ENCODE data around the gene MRPL53. TPM values are rescaled to one million over a fixed set of nuclear protein-coding genes. Genes with fewer than 3 reads are reported as not detected.

Gene MRPL53
- total and polyA plus RNA-seq, 9 of the 15 experiments (the other 6 are each of a cell fraction or from before 2014, with no cell fraction given) = 11.5 to 87.9 (median 41.1) TPM

GRCh38 chr2:74474899-74475298 is 2.4 kb upstream of the MRPL53 start:
- Histone ChIP-seq H2AFZ (ENCODE audit: low read depth, low read length) (no peak overlapping the region), H3K36me3 (ENCODE audit: control insufficient read depth, insufficient read depth, low read length) (peaks cover 27% of the 10 kb centered on the region), H3K79me2 (ENCODE audit: control insufficient read depth, insufficient read depth, low read length) (peaks cover 13% of the 10 kb centered on the region; the same call in 2 of the 3 replicates), H3K27me3 (ENCODE audit: control insufficient read depth in 2 of 2, insufficient read depth in 2 of 2, low read length in 2 of 2) (no peaks in the 10 kb centered on the region), H3K9me1 (ENCODE audit: control insufficient read depth, insufficient read depth, low read length) (peaks cover 4% of the 10 kb centered on the region), H4K20me1 (replicated peaks; ENCODE audit: control insufficient read depth, insufficient read depth, low read length) (no peaks in the 10 kb centered on the region), H3K4me3 (no peak overlapping the region), H3K4me2 (ENCODE audit: insufficient read depth, low read length) (no peak overlapping the region), H3K4me1 (replicated peaks in 1 of 2; ENCODE audit: control insufficient read depth in 2 of 2, insufficient read depth in 2 of 2, low read length in 2 of 2) (peaks cover 11 to 16% of the 10 kb centered on the region in 2 experiments; a peak in 3 of 5 replicates), H3K27ac (ENCODE audit: extremely low read depth, low read depth, low read length) (no peak overlapping the region), H3K9me3 (replicated peaks; ENCODE audit: control insufficient read depth, insufficient read depth, low read depth, low read length) (no peaks in the 10 kb centered on the region), H3K9ac (ENCODE audit: insufficient read depth in 1 of 2, low read depth in 2 of 2, low read length in 2 of 2) (no peak overlapping the region)
- ChIA-PET CTCF (ENCODE audit: low intra/inter-chr PET ratio) (interaction anchor here (0.6 kb wide), 1 partner anchor 58 kb away, joined by 3 read pairs; no protein-coding TSS in a partner anchor), POLR2A (interaction anchor here (0.6 to 1.1 kb wide), 5 partner anchors 26 to 139 kb away, joined by 3 to 4 read pairs (median 3); no protein-coding TSS in a partner anchor)
- FAIRE-seq = no peak
- TF ChIP-seq HIVEP1 (CRISPR knock-in tag; IDR thresholded peaks at IDR 0.05) (no peak), RAD21 (CRISPR knock-in tag; conservative IDR thresholded peaks at IDR 0.05 in 1 of 2, IDR thresholded peaks at IDR 0.05 in 1 of 2) (peak in 1 of 2 experiments; percentile 39; a peak in 2 of 4 replicates), REST (IDR thresholded peaks at IDR 0.05; ENCODE audit: borderline replicate concordance) (0 out of 2 replicates have a peak, but pooled peaks have one; percentile 12), REST (CRISPR knock-in tag; IDR thresholded peaks at IDR 0.05; ENCODE audit: low read depth) (no peak), CTCF (IDR thresholded peaks at IDR 0.05 in 2 of 3, conservative IDR thresholded peaks at IDR 0.05 in 1 of 3; ENCODE audit: insufficient read depth in 2 of 3, low read depth in 1 of 3, low read length in 3 of 3) (peak; percentile 49 to 72 (median 52); a peak in 5 of 6 replicates), SMC3 (conservative IDR thresholded peaks at IDR 0.05; ENCODE audit: insufficient read depth, low read depth, low read length) (0 out of 2 replicates have a peak, but pooled peaks have one; percentile 9)
- BruUV-seq (replicated peaks) = no TSS peak
- 77% methylated on average over 4 of the region's 5 CpGs for WGBS (ENCODE audit: insufficient coverage, low coverage, missing lambda C conversion rate)
- peak; percentile 40 for ATAC-seq
- peak in 2 of 4 experiments; percentile 29 to 43 for DNase-seq (ENCODE audit: extremely low read depth in 1 of 4, low spot score in 3 of 4)
- in situ Hi-C loops (cut with MboI) (no loop called here), intact Hi-C loops (cut with micrococcal nuclease) (loop anchor here (2.0 to 5.0 kb wide), 2 partner anchors 78 to 142 kb away; no protein-coding TSS in a partner anchor)
